Neural cell (in vitro differentiated cells): Measurements from ENCODE around the gene MYPN. TPM values are rescaled to one million over a fixed set of nuclear protein-coding genes. Genes with fewer than 3 reads are reported as not detected.
A peak's percentile ranks its signal among the peaks of the same experiment; 100 is the strongest.

ENCODE experiments used
- H2AFZ ChIP-seq: fragments of 200-600, 300-800 bp; sonication (generic), shearing (Covaris generic); 2 replicates; pipeline ENCODE4 v1.6.0; 2014; ENCODE audit warnings: low read depth, mild to moderate bottlenecking, antibody characterized with exemption, low read length, moderate library complexity
- H3F3A ChIP-seq: fragments of 200-600 bp; shearing (Covaris generic); 2 replicates; pipeline ENCODE4 v1.6.1; 2016; ENCODE audit warnings: mild to moderate bottlenecking, moderate library complexity, mixed read lengths, antibody characterized with exemption, low read length; ENCODE audit not compliant: insufficient read depth, poor library complexity, severe bottlenecking
- H3K27ac ChIP-seq: fragments of 200-600, 300-800 bp; sonication (generic), shearing (Covaris generic); 2 replicates; pipeline ENCODE4 v1.5.1; 2014; ENCODE audit warnings: mild to moderate bottlenecking, low read length, moderate library complexity
- H3K27me3 ChIP-seq: fragments of 300-800, 200-600 bp; sonication (generic), shearing (Covaris generic); 2 replicates; pipeline ENCODE4 v1.6.0; 2014; ENCODE audit warnings: mild to moderate bottlenecking, low read depth, low read length, moderate library complexity; ENCODE audit not compliant: insufficient read depth
- H3K36me3 ChIP-seq: fragments of 300-800, 200-600 bp; sonication (generic), shearing (Covaris generic); 2 replicates; pipeline ENCODE4 v1.5.1; 2014; ENCODE audit warnings: mild to moderate bottlenecking, antibody characterized with exemption, low read length, moderate library complexity; ENCODE audit not compliant: insufficient read depth
- H3K4me2 ChIP-seq: fragments of 300-800, 200-600 bp; sonication (generic), shearing (Covaris generic); 2 replicates; pipeline ENCODE4 v1.6.0; 2014; ENCODE audit warnings: mild to moderate bottlenecking, low read length
- H3K4me3 ChIP-seq: fragments of 300-800, 200-600 bp; sonication (generic), shearing (Covaris generic); 2 replicates; pipeline ENCODE4 v1.5.1; 2014; ENCODE audit warnings: mild to moderate bottlenecking, low read length, moderate library complexity
- H3K79me2 ChIP-seq: fragments of 200-600 bp; shearing (Covaris generic); replicated peaks from 2 replicates; pipeline ENCODE4 v1.6.0; 2014; ENCODE audit warnings: mild to moderate bottlenecking, low read length, moderate library complexity; ENCODE audit not compliant: insufficient read depth
- H3K9ac ChIP-seq: fragments of 300-800, 200-600 bp; sonication (generic), shearing (Covaris generic); 2 replicates; pipeline ENCODE4 v1.6.1; 2016; ENCODE audit warnings: mild to moderate bottlenecking, low read length, mixed read lengths
- H3K9me2 ChIP-seq: fragments of 200-600 bp; shearing (Covaris generic); 2 replicates; pipeline ENCODE4 v1.6.1; 2016; ENCODE audit warnings: mild to moderate bottlenecking, low read length, mixed read lengths; ENCODE audit not compliant: insufficient read depth
- H3K9me3 ChIP-seq: fragments of 200-600, 300-800 bp; sonication (generic), shearing (Covaris generic); 2 replicates; pipeline ENCODE4 v1.6.1; 2016; ENCODE audit warnings: mild to moderate bottlenecking, mixed run types, low read length, moderate library complexity, mixed read lengths
- H4K20me1 ChIP-seq: fragments of 200-600 bp; shearing (Covaris generic); 2 replicates; pipeline ENCODE4 v1.6.1; 2016; ENCODE audit warnings: mild to moderate bottlenecking, mixed run types; ENCODE audit not compliant: insufficient read depth
- CTCF ChIP-seq: fragments of 450-650 bp; IDR thresholded peaks from 2 replicates; pipeline ENCODE4 v1.5.1; 2014; ENCODE audit warnings: antibody characterized with exemption, mild to moderate bottlenecking, moderate library complexity; ENCODE audit not compliant: poor library complexity, severe bottlenecking
- EP300 ChIP-seq: fragments of 450-650 bp; conservative IDR thresholded peaks from 2 replicates; pipeline ENCODE4 v1.6.1; 2014; ENCODE audit warnings: antibody characterized with exemption, mild to moderate bottlenecking, moderate library complexity; ENCODE audit not compliant: poor library complexity, severe bottlenecking
- EZH2 ChIP-seq: fragments of 200-600, 300-800 bp; shearing (Covaris generic), sonication (generic); IDR thresholded peaks from 2 replicates; pipeline ENCODE4 v1.6.1; 2014; ENCODE audit warnings: antibody characterized with exemption, low read length, borderline replicate concordance, mild to moderate bottlenecking; ENCODE audit not compliant: insufficient read depth, poor library complexity, severe bottlenecking
- MXI1 ChIP-seq: fragments of 450-650 bp; conservative IDR thresholded peaks from 2 replicates; pipeline ENCODE4 v1.6.1; 2014; ENCODE audit warnings: antibody characterized with exemption, mild to moderate bottlenecking; ENCODE audit not compliant: poor library complexity, severe bottlenecking
- POLR2AphosphoS5 ChIP-seq: IDR thresholded peaks from 2 replicates; pipeline ENCODE4 v1.6.1; 2012
- RAD21 ChIP-seq: fragments of 450-650 bp; conservative IDR thresholded peaks from 2 replicates; pipeline ENCODE4 v1.6.1; 2014; ENCODE audit warnings: antibody characterized with exemption, mild to moderate bottlenecking, moderate library complexity
- REST ChIP-seq: IDR thresholded peaks from 2 replicates; pipeline ENCODE4 v1.6.1; 2012; ENCODE audit warnings: borderline replicate concordance
- SMC3 ChIP-seq: fragments of 450-650 bp; conservative IDR thresholded peaks from 2 replicates; pipeline ENCODE4 v1.6.1; 2014; ENCODE audit warnings: antibody characterized with exemption, mild to moderate bottlenecking, moderate library complexity; ENCODE audit not compliant: poor library complexity
- TAF1 ChIP-seq: IDR thresholded peaks from 2 replicates; pipeline ENCODE4 v1.6.1; 2012; ENCODE audit warnings: low read depth
- polyA plus RNA-seq: library from polyadenylated mRNA; depleted of rRNA; stranded (reverse); fragments of >200 nt; gene quantifications from 2 replicates; pipeline ENCODE4 v1.2.3, GENCODE V29; 2014

The MYPN gene
- polyA plus RNA-seq, 1 donor from 2014 or later: not detected

- Histone ChIP-seq H3K36me3 (no peaks in the 10 kb centered on the region), H3F3A (no peaks in the 10 kb centered on the region), H2AFZ (no peak overlapping the region), H3K27ac (no peak overlapping the region), H3K9ac (no peak overlapping the region), H3K27me3 (no peaks in the 10 kb centered on the region), H3K4me3 (no peak overlapping the region), H3K4me2 (no peak overlapping the region), H3K9me2 (no peaks in the 10 kb centered on the region), H3K79me2 (no peaks in the 10 kb centered on the region), H3K9me3 (no peaks in the 10 kb centered on the region), H4K20me1 (no peaks in the 10 kb centered on the region)
- TF ChIP-seq POLR2AphosphoS5 (no peak), REST (no peak), TAF1 (no peak), EP300 (no peak), EZH2 (no peak), SMC3 (no peak), CTCF (no peak), RAD21 (no peak), MXI1 (no peak)
These were observed 102.4 kb downstream of the MYPN start for GRCh38 chr10:68211669-68212068.

- Histone ChIP-seq H3K79me2 (no peaks in the 10 kb centered on the region), H3K4me2 (no peak overlapping the region), H3K27ac (no peak overlapping the region), H3K9me3 (no peaks in the 10 kb centered on the region), H3K9ac (no peak overlapping the region), H3K4me3 (no peak overlapping the region), H3K27me3 (no peaks in the 10 kb centered on the region), H2AFZ (no peak overlapping the region), H4K20me1 (no peaks in the 10 kb centered on the region), H3F3A (no peaks in the 10 kb centered on the region), H3K9me2 (no peaks in the 10 kb centered on the region), H3K36me3 (no peaks in the 10 kb centered on the region)
- TF ChIP-seq RAD21 (peak; percentile 45), CTCF (peak; percentile 57), TAF1 (no peak), SMC3 (peak; percentile 26)
These were observed 103.5 kb downstream of the MYPN start for GRCh38 chr10:68212721-68213352.
